Measurements from ENCODE around the gene OR51B2. TPM values are rescaled to one million over a fixed set of nuclear protein-coding genes. Genes with fewer than 3 reads are reported as not detected.
A peak's percentile ranks its signal among the peaks of the same experiment; 100 is the strongest.
"Not testable (repeated sequence)": the region's sequence is repeated elsewhere in the genome, so short reads cannot be mapped to it uniquely, and the experiment has no call there.

The OR51B2 gene
- total RNA-seq = 0.09 TPM
- polyA plus RNA-seq (ENCODE audit: insufficient read depth in 1 of 8, insufficient read length in 8 of 8, low replicate concordance in 1 of 8) = not detected
- long read RNA-seq, donor 1 = 0 reads
- long read RNA-seq, donor 2 = 0 reads
- long read RNA-seq, donor 3 = 0 reads
- long read RNA-seq, donor 4 = 0 reads
- long read RNA-seq, donor 5 = 0 reads
- long read RNA-seq, donor 6 = 0 reads
- long read RNA-seq, donor 7 = 0 reads
- long read RNA-seq, donor 8 = 0 reads
- long read RNA-seq, donor 9 = 0 reads
- long read RNA-seq, donor 10 = 0 reads
- long read RNA-seq, donor 11 = 0 reads

DNA sequence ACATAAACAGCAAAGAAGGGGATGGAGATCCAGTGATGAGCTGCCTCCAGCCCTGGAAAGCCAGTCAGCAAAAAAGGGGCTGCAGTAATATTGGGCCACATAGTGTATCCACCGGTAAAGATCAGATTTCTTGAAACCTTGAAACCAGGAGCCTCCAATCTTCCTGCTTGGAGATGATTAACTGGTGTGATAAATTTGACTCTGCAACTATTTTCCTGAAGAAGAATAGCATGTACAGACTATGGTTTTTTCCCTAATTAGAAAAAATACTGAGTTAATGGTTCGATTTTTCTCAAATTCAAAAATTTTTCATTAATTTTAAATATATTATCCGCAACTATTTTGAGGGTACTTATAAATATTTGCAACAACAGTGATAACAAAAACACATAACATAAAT, at the start of gene OR51B2:
OR51B2 (minus strand) TSS at position 101 of the 400 bp plus-strand sequence; CDS start at position 101, 0 bp downstream.
- no peak for DNase-seq
- H3K4me3 ChIP-seq (ENCODE audit: low read length) = no peak within 1 kb of the TSS
- no peaks in the 10 kb centered on the region for H3K27me3 ChIP-seq (ENCODE audit: control insufficient read depth, insufficient read depth, low read length)
- 100% methylated on average over 1 of the region's 3 CpGs for WGBS (ENCODE audit: insufficient coverage)
- H3K4me1 ChIP-seq (ENCODE audit: control insufficient read depth, insufficient read depth, low read length) = no peaks in the 10 kb centered on the region
- H3K36me3 ChIP-seq (ENCODE audit: control insufficient read depth, insufficient read depth, low read length) = no peaks in the 10 kb centered on the region
- no peaks in the 10 kb centered on the region for H3K9me3 ChIP-seq (replicated peaks; ENCODE audit: control insufficient read depth, low read depth, low read length)
- H3K27ac ChIP-seq (ENCODE audit: low read length) = no peak within 1 kb of the TSS

GRCh38 chr11:5369789-5370188, 45.7 kb upstream of the OR51B2 start:
- Histone ChIP-seq H3K4me1 (ENCODE audit: control insufficient read depth, insufficient read depth, low read length) (no peaks in the 10 kb centered on the region), H3K27ac (ENCODE audit: low read length) (no peak overlapping the region), H3K4me3 (ENCODE audit: low read length) (no peak overlapping the region), H3K36me3 (ENCODE audit: control insufficient read depth, insufficient read depth, low read length) (no peaks in the 10 kb centered on the region), H3K9me3 (replicated peaks; ENCODE audit: control insufficient read depth, low read depth, low read length) (peaks cover 4% of the 10 kb centered on the region), H3K27me3 (ENCODE audit: control insufficient read depth, insufficient read depth, low read length) (no peaks in the 10 kb centered on the region)
- DNase-seq = peak; percentile 3

- Histone ChIP-seq H3K27ac (ENCODE audit: low read length) (no peak overlapping the region), H3K4me1 (ENCODE audit: control insufficient read depth, insufficient read depth, low read length) (no peaks in the 10 kb centered on the region), H3K9me3 (replicated peaks; ENCODE audit: control insufficient read depth, low read depth, low read length) (peaks cover 4% of the 10 kb centered on the region), H3K4me3 (ENCODE audit: low read length) (no peak overlapping the region), H3K36me3 (ENCODE audit: control insufficient read depth, insufficient read depth, low read length) (no peaks in the 10 kb centered on the region), H3K27me3 (ENCODE audit: control insufficient read depth, insufficient read depth, low read length) (no peaks in the 10 kb centered on the region)
- no CpG with 5 or more reads among the region's 3 CpGs for WGBS (ENCODE audit: insufficient coverage)
- DNase-seq = no peak
Measured at GRCh38 chr11:5368502-5369043, 44.5 kb upstream of the OR51B2 start.

GRCh38 chr11:5367448-5368074, 43.5 kb upstream of the OR51B2 start:
- Histone ChIP-seq H3K36me3 (ENCODE audit: control insufficient read depth, insufficient read depth, low read length) (no peaks in the 10 kb centered on the region), H3K4me1 (ENCODE audit: control insufficient read depth, insufficient read depth, low read length) (no peaks in the 10 kb centered on the region), H3K4me3 (ENCODE audit: low read length) (no peak overlapping the region), H3K9me3 (replicated peaks; ENCODE audit: control insufficient read depth, low read depth, low read length) (peaks cover under 1% of the 10 kb centered on the region), H3K27ac (ENCODE audit: low read length) (no peak overlapping the region), H3K27me3 (ENCODE audit: control insufficient read depth, insufficient read depth, low read length) (no peaks in the 10 kb centered on the region)
- WGBS (ENCODE audit: insufficient coverage) = 75% methylated on average over 2 of the region's 2 CpGs
- DNase-seq = peak; percentile 49

- H3K4me3 ChIP-seq (ENCODE audit: low read length) = no peak overlapping the region
- WGBS (ENCODE audit: insufficient coverage) = no CpG with 5 or more reads among the region's 1 CpG
- H3K27ac ChIP-seq (ENCODE audit: low read length) = no peak overlapping the region
- no peaks in the 10 kb centered on the region for H3K9me3 ChIP-seq (replicated peaks; ENCODE audit: control insufficient read depth, low read depth, low read length)
- no peaks in the 10 kb centered on the region for H3K36me3 ChIP-seq (ENCODE audit: control insufficient read depth, insufficient read depth, low read length)
- DNase-seq = no peak
- no peaks in the 10 kb centered on the region for H3K4me1 ChIP-seq (ENCODE audit: control insufficient read depth, insufficient read depth, low read length)
- H3K27me3 ChIP-seq (ENCODE audit: control insufficient read depth, insufficient read depth, low read length) = no peaks in the 10 kb centered on the region
Measured at GRCh38 chr11:5366856-5367255, 42.8 kb upstream of the OR51B2 start.

DNA sequence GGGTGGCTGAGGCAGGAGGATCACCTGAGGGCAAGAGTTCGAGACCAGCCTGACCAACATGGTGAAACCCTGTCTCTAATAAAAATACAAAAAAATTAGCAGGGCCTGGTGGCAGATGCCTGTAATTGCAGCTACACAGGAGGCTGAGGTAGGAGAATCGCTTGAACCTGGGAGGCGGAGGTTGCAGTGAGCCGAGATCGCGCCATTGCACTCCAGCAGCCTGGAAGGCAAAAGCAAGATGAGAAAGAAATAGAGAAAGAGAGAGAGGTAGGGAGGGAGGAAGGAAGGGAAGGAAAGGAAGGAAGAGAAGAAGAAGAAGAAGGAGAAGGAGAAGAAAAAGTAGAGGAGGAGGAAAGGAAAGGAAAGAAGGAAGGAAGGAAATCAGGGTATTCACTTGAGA, 42.3 kb upstream of the OR51B2 start:
- H3K36me3 ChIP-seq (ENCODE audit: control insufficient read depth, insufficient read depth, low read length); H3K4me3 ChIP-seq (ENCODE audit: low read length); H3K27me3 ChIP-seq (ENCODE audit: control insufficient read depth, insufficient read depth, low read length); H3K9me3 ChIP-seq (replicated peaks; ENCODE audit: control insufficient read depth, low read depth, low read length); H3K4me1 ChIP-seq (ENCODE audit: control insufficient read depth, insufficient read depth, low read length); DNase-seq; H3K27ac ChIP-seq (ENCODE audit: low read length): not testable (repeated sequence)
- 74% methylated on average over 6 of the region's 6 CpGs for WGBS (ENCODE audit: insufficient coverage)

DNA sequence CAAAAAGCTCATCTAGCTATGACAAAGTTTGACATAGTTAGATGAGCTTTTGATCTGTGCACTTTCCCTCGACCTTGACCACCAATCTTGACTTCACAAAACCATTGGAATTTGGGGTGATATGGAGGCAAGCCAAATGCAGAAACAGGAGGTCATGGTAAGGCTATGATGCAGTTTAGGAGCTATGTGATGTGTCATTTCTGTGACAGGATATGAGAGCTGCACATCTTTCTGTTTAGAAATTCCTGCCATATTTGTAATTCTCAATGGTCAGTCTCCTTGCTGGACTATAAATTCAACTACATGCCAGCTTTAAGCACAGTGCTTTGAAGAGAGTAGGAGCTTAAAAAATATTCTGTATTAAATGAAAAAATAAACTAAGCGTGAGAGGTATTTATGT, 40.1 kb upstream of the OR51B2 start:
- Histone ChIP-seq H3K27ac (ENCODE audit: low read length) (no peak overlapping the region), H3K4me1 (ENCODE audit: control insufficient read depth, insufficient read depth, low read length) (no peaks in the 10 kb centered on the region), H3K27me3 (ENCODE audit: control insufficient read depth, insufficient read depth, low read length) (no peaks in the 10 kb centered on the region), H3K4me3 (ENCODE audit: low read length) (no peak overlapping the region), H3K9me3 (replicated peaks; ENCODE audit: control insufficient read depth, low read depth, low read length) (no peaks in the 10 kb centered on the region), H3K36me3 (ENCODE audit: control insufficient read depth, insufficient read depth, low read length) (no peaks in the 10 kb centered on the region)
- DNase-seq = no peak
- no CpG with 5 or more reads among the region's 2 CpGs for WGBS (ENCODE audit: insufficient coverage)

DNA sequence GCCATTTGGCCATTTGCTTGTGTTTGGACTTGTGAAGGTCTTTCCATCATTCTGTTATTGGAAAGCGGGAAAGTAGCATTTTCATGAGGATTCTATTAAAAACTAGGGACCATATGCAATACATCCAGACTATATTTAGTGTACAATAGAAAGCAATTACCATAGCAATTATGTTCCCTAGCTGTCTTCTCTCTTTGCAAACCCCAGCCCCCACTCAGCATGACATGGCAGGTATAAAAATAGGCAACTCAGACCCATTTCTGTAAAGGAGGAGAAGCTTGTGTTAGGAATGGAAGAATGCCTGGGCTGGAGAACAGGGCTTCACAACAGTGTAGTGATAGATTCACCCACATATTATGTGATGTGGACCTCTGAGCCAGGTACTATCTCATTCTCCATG, 39.6 kb upstream of the OR51B2 start:
- DNase-seq = no peak
- no peaks in the 10 kb centered on the region for H3K4me1 ChIP-seq (ENCODE audit: control insufficient read depth, insufficient read depth, low read length)
- no peak overlapping the region for H3K27ac ChIP-seq (ENCODE audit: low read length)
- WGBS (ENCODE audit: insufficient coverage) = no CpG with 5 or more reads among the region's 1 CpG
- no peaks in the 10 kb centered on the region for H3K9me3 ChIP-seq (replicated peaks; ENCODE audit: control insufficient read depth, low read depth, low read length)
- H3K36me3 ChIP-seq (ENCODE audit: control insufficient read depth, insufficient read depth, low read length) = no peaks in the 10 kb centered on the region
- H3K4me3 ChIP-seq (ENCODE audit: low read length) = no peak overlapping the region
- no peaks in the 10 kb centered on the region for H3K27me3 ChIP-seq (ENCODE audit: control insufficient read depth, insufficient read depth, low read length)

- no peak overlapping the region for H3K27ac ChIP-seq (ENCODE audit: low read length)
- no peaks in the 10 kb centered on the region for H3K9me3 ChIP-seq (replicated peaks; ENCODE audit: control insufficient read depth, low read depth, low read length)
- no peak for DNase-seq
- no peaks in the 10 kb centered on the region for H3K27me3 ChIP-seq (ENCODE audit: control insufficient read depth, insufficient read depth, low read length)
- H3K4me3 ChIP-seq (ENCODE audit: low read length) = no peak overlapping the region
- WGBS (ENCODE audit: insufficient coverage) = 93% methylated on average over 2 of the region's 3 CpGs
- no peaks in the 10 kb centered on the region for H3K4me1 ChIP-seq (ENCODE audit: control insufficient read depth, insufficient read depth, low read length)
- H3K36me3 ChIP-seq (ENCODE audit: control insufficient read depth, insufficient read depth, low read length) = no peaks in the 10 kb centered on the region
Measured at GRCh38 chr11:5362017-5362625, 38.0 kb upstream of the OR51B2 start.

DNA sequence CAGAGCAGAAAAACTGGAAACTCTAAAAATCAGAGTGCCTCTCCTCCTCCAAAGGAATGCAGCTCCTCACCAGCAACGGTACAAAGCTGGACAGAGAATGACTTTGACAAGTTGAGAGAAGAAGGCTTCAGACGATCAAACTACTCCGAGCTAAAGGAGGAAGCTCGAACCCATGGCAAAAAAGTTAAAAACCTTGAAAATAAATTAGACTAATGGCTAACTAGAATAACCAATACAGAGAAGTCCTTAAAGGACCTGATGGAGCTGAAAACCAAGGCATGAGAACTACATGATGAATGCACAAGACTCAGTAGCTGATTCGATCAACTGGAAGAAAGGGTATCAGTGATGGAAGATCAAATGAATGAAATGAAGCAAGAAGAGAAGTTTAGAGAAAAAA, 31.9 kb upstream of the OR51B2 start:
- H3K9me3 ChIP-seq (replicated peaks; ENCODE audit: control insufficient read depth, low read depth, low read length); H3K36me3 ChIP-seq (ENCODE audit: control insufficient read depth, insufficient read depth, low read length); H3K4me3 ChIP-seq (ENCODE audit: low read length); DNase-seq; H3K27ac ChIP-seq (ENCODE audit: low read length); H3K27me3 ChIP-seq (ENCODE audit: control insufficient read depth, insufficient read depth, low read length); H3K4me1 ChIP-seq (ENCODE audit: control insufficient read depth, insufficient read depth, low read length): not testable (repeated sequence)
- WGBS (ENCODE audit: insufficient coverage) = no CpG with 5 or more reads among the region's 5 CpGs
